GM18519 (cell line): ENCODE data around the gene KIF3A.
"Not testable (repeated sequence)": the region's sequence is repeated elsewhere in the genome, so short reads cannot be mapped to it uniquely, and the experiment has no call there.

Experiments used
- ATAC-seq: cut with Tn5 transposase; IDR thresholded peaks from one replicate; pipeline ENCODE4 v1.9.1; 2021; ENCODE audit warnings: mild to moderate bottlenecking, moderate library complexity; ENCODE audit not compliant: unreplicated experiment, low FRiP score

The KIF3A gene

GRCh38 chr5:132729896-132730295 lies 7.5 kb downstream of the KIF3A start:
- no peak for ATAC-seq

GRCh38 chr5:132725745-132726144 lies 11.6 kb downstream of the KIF3A start:
- ATAC-seq: no peak

- ATAC-seq: no peak
Observed at GRCh38 chr5:132718544-132719312, 18.6 kb downstream of the KIF3A start.

- ATAC-seq: no peak
Observed at GRCh38 chr5:132714456-132715307, 22.7 kb downstream of the KIF3A start.

GRCh38 chr5:132708645-132709044 lies 28.7 kb downstream of the KIF3A start:
- no peak for ATAC-seq

GRCh38 chr5:132704875-132705274 lies 32.5 kb downstream of the KIF3A start:
- ATAC-seq: no peak

- ATAC-seq: no peak
Observed at GRCh38 chr5:132695956-132696355, 41.4 kb downstream of the KIF3A start.

- ATAC-seq: no peak
Observed at GRCh38 chr5:132692632-132692967, 44.7 kb downstream of the KIF3A start.

GRCh38 chr5:132691755-132692631 lies 45.4 kb downstream of the KIF3A start:
- ATAC-seq: not testable (repeated sequence)

GRCh38 chr5:132690156-132690555 lies 47.2 kb downstream of the KIF3A start:
- ATAC-seq: no peak

- no peak for ATAC-seq
Observed at GRCh38 chr5:132689513-132689912, 47.8 kb downstream of the KIF3A start.

- ATAC-seq: no peak
Observed at GRCh38 chr5:132688536-132689339, 48.6 kb downstream of the KIF3A start.

- ATAC-seq: no peak
Observed at GRCh38 chr5:132687995-132688394, 49.4 kb downstream of the KIF3A start.

- no peak for ATAC-seq
Observed at GRCh38 chr5:132686193-132686592, 51.2 kb downstream of the KIF3A start.

GRCh38 chr5:132684922-132685720 lies 52.2 kb downstream of the KIF3A start:
- no peak for ATAC-seq

GRCh38 chr5:132684491-132684890 lies 52.9 kb downstream of the KIF3A start:
- ATAC-seq: no peak

GRCh38 chr5:132681983-132682382 lies 55.4 kb downstream of the KIF3A start:
- ATAC-seq: no peak

- ATAC-seq: no peak
Observed at GRCh38 chr5:132681476-132681831, 55.9 kb downstream of the KIF3A start.

GRCh38 chr5:132680780-132681475 lies 56.4 kb downstream of the KIF3A start:
- no peak for ATAC-seq
